Sigmoid colon (tissue), 7 donors: Measurements from ENCODE around the gene TRAPPC5. TPM values are rescaled to one million over a fixed set of nuclear protein-coding genes. Genes with fewer than 3 reads are reported as not detected.

Source experiments
- DNase-seq: peaks from one replicate; pipeline ENCODE4 v3.0.0-alpha.2; 2019
- H3K27ac ChIP-seq, 4 donors: fragments of 200-600 bp; sonication (generic); one replicate each; pipeline ENCODE4 v1.5.1; 2016 to 2019; ENCODE audit warnings: mild to moderate bottlenecking in 1 of 4
- H3K27me3 ChIP-seq, 3 donors: fragments of 200-600 bp; sonication (generic); one replicate each; pipeline ENCODE4 v1.5.1; 2019; ENCODE audit warnings: mild to moderate bottlenecking in 1 of 3
- H3K36me3 ChIP-seq, 4 donors: fragments of 200-600 bp; sonication (generic); one replicate each; pipeline ENCODE4 v1.5.1; 2016 to 2019
- H3K4me1 ChIP-seq, 4 donors: fragments of 200-600 bp; sonication (generic); one replicate each; pipeline ENCODE4 v1.5.1; 2017 to 2019
- H3K4me3 ChIP-seq, 4 donors: fragments of 200-600 bp; sonication (generic); one replicate each; pipeline ENCODE4 v1.5.1; 2017 to 2019; ENCODE audit warnings: mild to moderate bottlenecking in 2 of 4, moderate library complexity in 1 of 4
- H3K9me3 ChIP-seq, 4 donors: fragments of 200-600 bp in 3 of 4; sonication (generic) in 3 of 4; one replicate each; pipeline versions ENCODE4 v1.5.1 to v1.6.1; 2013 to 2019
- EP300 ChIP-seq, 4 donors: sonication (generic); formaldehyde crosslinking; IDR thresholded peaks; one replicate each; pipeline ENCODE4 v1.6.1; 2017; ENCODE audit warnings: antibody characterized with exemption in 4 of 4
- POLR2A ChIP-seq, 2 donors: fragments of 450-650 bp; IDR thresholded peaks; one replicate each; pipeline ENCODE4 v1.6.1; 2016; ENCODE audit warnings: antibody characterized with exemption in 2 of 2, mild to moderate bottlenecking in 2 of 2, moderate library complexity in 2 of 2
- POLR2AphosphoS5 ChIP-seq, 4 donors: sonication (generic); formaldehyde crosslinking; IDR thresholded peaks; one replicate each; pipeline ENCODE4 v1.6.1; 2017; ENCODE audit warnings: antibody characterized with exemption in 4 of 4
- WGBS, 2 donors: extraction: QIAGEN DNeasy Blood & Tissue Kit; methylation state at CpG; one replicate each; pipeline ENCODE4 v1.1.7; 2013; 5-methylcytosine and 5-hydroxymethylcytosine counted together
- intact Hi-C: fragments of 100-400 bp; cut with DNase I; formaldehyde crosslinking; loops from one replicate; pipeline ENCODE4 v1.15.1; 2023
- polyA plus RNA-seq, 3 donors: library from polyadenylated mRNA; stranded (reverse); fragments of 200-250 nt; gene quantifications; one replicate each; pipeline ENCODE4 v1.2.3, GENCODE V29; 2013
- total RNA-seq, 4 donors: library from RNA; depleted of rRNA; stranded (reverse); fragments of >200 nt; gene quantifications; one replicate each; pipeline ENCODE4 v1.1.0, GENCODE V29; 2016
- TF ChIP-seq, protein P1 (sequence below), 4 experiments: fragments of 450-650 bp in 3 of 4; fragments of 200-600 bp in 1 of 4; IDR thresholded peaks; one replicate each; pipeline ENCODE4 v1.5.1; 2016 to 2019; ENCODE audit warnings: antibody characterized with exemption in 4 of 4, mild to moderate bottlenecking in 3 of 4, moderate library complexity in 2 of 4
- donor health status: healthy with polysubstance abuse.
- donor health status: Bipolar disorder and iron deficiency.
- donor health status: healthy.

TRAPPC5 gene
- total and polyA plus RNA-seq, 7 donors: 32.8 to 89.6 (median 55.3) TPM

DNA sequence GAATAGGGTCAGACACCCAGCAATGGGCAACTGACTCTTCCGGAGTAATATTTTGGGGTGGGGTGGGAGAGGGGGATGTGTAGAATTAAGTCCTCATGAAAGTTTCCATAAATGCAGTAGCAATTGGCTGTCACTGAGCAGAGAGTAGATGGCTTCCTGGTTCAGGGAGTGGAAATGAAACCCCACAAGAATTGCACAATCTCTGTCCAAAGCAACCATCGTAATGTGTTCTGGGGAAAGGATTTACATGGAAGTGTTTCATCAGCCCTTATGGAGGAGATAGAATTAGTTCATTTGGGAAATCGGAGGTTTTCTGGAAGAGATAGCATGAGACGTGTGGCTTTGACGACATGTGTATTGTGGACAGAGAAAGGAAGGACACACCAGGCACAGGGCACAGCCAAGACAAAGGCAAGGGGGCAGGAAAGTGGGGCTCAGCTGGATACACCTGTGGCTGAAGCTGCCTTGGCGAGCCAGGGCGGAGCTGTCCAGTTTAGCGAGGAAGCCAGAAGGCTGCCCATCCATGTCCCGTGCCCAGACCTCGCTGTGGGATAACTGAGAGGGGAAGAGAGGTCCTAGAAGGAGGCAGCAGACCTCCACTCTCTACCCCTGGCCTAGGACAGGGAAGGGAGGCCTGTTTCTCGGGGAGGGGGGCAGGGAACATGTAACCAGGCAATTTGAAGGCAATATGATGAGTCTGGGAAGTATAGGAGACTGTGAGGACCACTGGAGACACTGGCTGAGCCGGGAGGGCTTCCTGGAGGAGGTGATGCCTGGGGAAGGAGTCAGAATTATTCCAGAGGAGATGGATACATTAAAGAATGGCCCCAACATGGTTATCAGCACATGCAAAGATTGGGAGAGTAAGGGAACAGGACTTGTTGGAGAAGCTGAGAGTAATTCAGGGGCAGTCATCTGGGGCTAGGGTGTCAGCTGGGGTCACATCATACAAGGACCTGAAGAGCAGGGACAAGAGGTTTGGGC is 53.9 kb downstream of the TRAPPC5 start:
- WGBS, 2 donors: 45 to 64% methylated on average over 12 of the region's 12 CpGs
- no peak overlapping the region for H3K4me3 ChIP-seq
- H3K27me3 ChIP-seq: peaks cover 8 to 33% (median 30%) of the 10 kb centered on the region in 3 donors
- no peaks in the 10 kb centered on the region for H3K9me3 ChIP-seq
- DNase-seq: peak; percentile 30
- intact Hi-C loops: no loop called here
- no peaks in the 10 kb centered on the region for H3K36me3 ChIP-seq
- TF ChIP-seq, protein P1, sequence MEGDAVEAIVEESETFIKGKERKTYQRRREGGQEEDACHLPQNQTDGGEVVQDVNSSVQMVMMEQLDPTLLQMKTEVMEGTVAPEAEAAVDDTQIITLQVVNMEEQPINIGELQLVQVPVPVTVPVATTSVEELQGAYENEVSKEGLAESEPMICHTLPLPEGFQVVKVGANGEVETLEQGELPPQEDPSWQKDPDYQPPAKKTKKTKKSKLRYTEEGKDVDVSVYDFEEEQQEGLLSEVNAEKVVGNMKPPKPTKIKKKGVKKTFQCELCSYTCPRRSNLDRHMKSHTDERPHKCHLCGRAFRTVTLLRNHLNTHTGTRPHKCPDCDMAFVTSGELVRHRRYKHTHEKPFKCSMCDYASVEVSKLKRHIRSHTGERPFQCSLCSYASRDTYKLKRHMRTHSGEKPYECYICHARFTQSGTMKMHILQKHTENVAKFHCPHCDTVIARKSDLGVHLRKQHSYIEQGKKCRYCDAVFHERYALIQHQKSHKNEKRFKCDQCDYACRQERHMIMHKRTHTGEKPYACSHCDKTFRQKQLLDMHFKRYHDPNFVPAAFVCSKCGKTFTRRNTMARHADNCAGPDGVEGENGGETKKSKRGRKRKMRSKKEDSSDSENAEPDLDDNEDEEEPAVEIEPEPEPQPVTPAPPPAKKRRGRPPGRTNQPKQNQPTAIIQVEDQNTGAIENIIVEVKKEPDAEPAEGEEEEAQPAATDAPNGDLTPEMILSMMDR (IDR thresholded peaks at IDR 0.05): no peak
- TF ChIP-seq POLR2A (IDR thresholded peaks at IDR 0.05): no peak
- no peak for TF ChIP-seq POLR2AphosphoS5 (IDR thresholded peaks at IDR 0.05)
- no peak for TF ChIP-seq EP300 (IDR thresholded peaks at IDR 0.05)
- no peak overlapping the region for H3K27ac ChIP-seq
- H3K4me1 ChIP-seq: peaks cover 0 to 5% (median 2%) of the 10 kb centered on the region in 4 donors

DNA sequence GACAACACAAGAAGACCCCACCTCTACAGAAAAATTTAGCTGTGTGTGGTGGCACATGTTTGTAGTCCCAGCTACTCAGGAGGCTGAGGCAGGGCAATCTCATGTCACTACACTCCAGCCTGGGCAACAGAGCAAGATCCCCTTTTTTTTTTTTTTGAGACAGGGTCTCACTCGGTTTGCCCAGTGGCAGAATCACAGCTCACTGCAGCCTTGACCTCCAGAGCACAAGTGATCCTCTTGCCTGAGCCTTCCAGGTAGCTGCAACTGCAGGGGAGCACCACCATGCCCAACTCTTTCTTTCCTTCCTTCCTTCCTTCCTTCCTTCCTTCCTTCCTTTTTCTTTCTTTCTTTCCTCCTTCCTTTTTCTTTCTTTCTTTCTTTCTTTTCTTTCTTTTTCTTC is 55.5 kb downstream of the TRAPPC5 start:
- 56 to 69% methylated on average over 1 of the region's 1 CpG for WGBS, 2 donors
- intact Hi-C loops: no loop called here
- H3K27me3 ChIP-seq: peaks cover 0 to 17% (median 13%) of the 10 kb centered on the region in 3 donors

DNA sequence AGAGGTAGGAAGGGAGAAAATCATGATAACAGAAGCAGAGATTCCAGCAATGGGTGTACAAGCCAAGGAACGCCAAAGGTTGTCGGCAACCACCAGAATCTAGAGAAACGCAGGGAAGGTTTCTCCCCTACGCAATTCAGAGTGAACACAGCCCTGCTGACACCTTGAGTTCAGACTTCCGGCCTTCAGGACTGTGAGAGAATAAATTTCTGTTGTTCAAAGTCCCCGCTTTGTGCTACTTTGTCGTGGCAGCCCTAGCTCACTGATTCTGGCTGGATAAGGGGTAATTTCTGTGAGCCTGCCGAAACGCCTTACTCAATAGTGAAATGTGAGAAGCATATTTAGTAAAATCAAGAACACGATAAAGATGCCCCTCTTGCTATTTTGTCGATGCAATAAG is 56.6 kb downstream of the TRAPPC5 start:
- H3K4me1 ChIP-seq: no peaks in the 10 kb centered on the region
- no peaks in the 10 kb centered on the region for H3K9me3 ChIP-seq
- intact Hi-C loops: no loop called here
- TF ChIP-seq POLR2A (IDR thresholded peaks at IDR 0.05) (no peak), POLR2AphosphoS5 (IDR thresholded peaks at IDR 0.05) (no peak), EP300 (IDR thresholded peaks at IDR 0.05) (no peak)
- TF ChIP-seq, protein P1 (IDR thresholded peaks at IDR 0.05): no peak
- no peak overlapping the region for H3K27ac ChIP-seq
- DNase-seq: peak; percentile 19
- H3K36me3 ChIP-seq: no peaks in the 10 kb centered on the region
- no peak overlapping the region for H3K4me3 ChIP-seq
- H3K27me3 ChIP-seq: peaks cover 0 to 6% (median 2%) of the 10 kb centered on the region in 3 donors
- 78 to 87% methylated on average over 11 of the region's 11 CpGs for WGBS, 2 donors

More for the DNA sequence above, 55.5 kb downstream of the TRAPPC5 start:
- peak; percentile 39 for DNase-seq
- Histone ChIP-seq H3K36me3 (no peaks in the 10 kb centered on the region), H3K9me3 (no peaks in the 10 kb centered on the region), H3K4me3 (no peak overlapping the region), H3K27ac (no peak overlapping the region), H3K4me1 (no peaks in the 10 kb centered on the region)
- TF ChIP-seq, protein P1 (IDR thresholded peaks at IDR 0.05): no peak
- no peak for TF ChIP-seq EP300 (IDR thresholded peaks at IDR 0.05)
- TF ChIP-seq POLR2A (IDR thresholded peaks at IDR 0.05): no peak
- no peak for TF ChIP-seq POLR2AphosphoS5 (IDR thresholded peaks at IDR 0.05)

Other genes with a start within 250 kb of the TRAPPC5 start
- gene PEX11G, start 191.8 kb upstream of the TRAPPC5 start, total RNA-seq: 1 to 10 TPM in 3 of 4 donors, not detected in 1; 2.3 to 4.8 (median 3.6) TPM
- 10 to 100 TPM in 1 of 3 donors, 1 to 10 TPM in 2; 5.4 to 12.3 (median 6.6) TPM for gene PEX11G, start 191.8 kb upstream of the TRAPPC5 start, polyA plus RNA-seq
- gene ZNF358, start 164.7 kb upstream of the TRAPPC5 start, total RNA-seq: 100 to 1,000 TPM in 1 of 4 donors, 10 to 100 TPM in 3; 64.5 to 120 (median 69.6) TPM
- gene ZNF358, start 164.7 kb upstream of the TRAPPC5 start, polyA plus RNA-seq: 10 to 100 TPM; 29.3 to 52.9 (median 31.9) TPM
- gene MCOLN1, start 158.2 kb upstream of the TRAPPC5 start, total RNA-seq: 10 to 100 TPM; 15.5 to 21.3 (median 17.1) TPM
- gene MCOLN1, start 158.2 kb upstream of the TRAPPC5 start, polyA plus RNA-seq: 10 to 100 TPM; 16.0 to 23.7 (median 16.8) TPM
- 10 to 100 TPM; 35.2 to 77.0 (median 44.1) TPM for gene PNPLA6, start 145.1 kb upstream of the TRAPPC5 start, total RNA-seq
- gene PNPLA6, start 145.1 kb upstream of the TRAPPC5 start, polyA plus RNA-seq: 10 to 100 TPM; 13.6 to 76.3 (median 15.0) TPM
- gene CAMSAP3, start 85.0 kb upstream of the TRAPPC5 start, total RNA-seq: under 1 TPM in 3 of 4 donors, not detected in 1; under 0.01 to 0.28 (median 0.27) TPM
- 10 to 100 TPM; 15.6 to 37.2 (median 26.8) TPM for gene CAMSAP3, start 85.0 kb upstream of the TRAPPC5 start, polyA plus RNA-seq
- gene XAB2, start 51.3 kb upstream of the TRAPPC5 start, total RNA-seq: 10 to 100 TPM; 29.5 to 38.3 (median 33.8) TPM
- 10 to 100 TPM in 2 of 3 donors, 1 to 10 TPM in 1; 9.7 to 29.9 (median 13.8) TPM for gene XAB2, start 51.3 kb upstream of the TRAPPC5 start, polyA plus RNA-seq
- 10 to 100 TPM; 10.8 to 37.1 (median 30.1) TPM for gene PET100, start 51.0 kb upstream of the TRAPPC5 start, total RNA-seq
- gene PET100, start 51.0 kb upstream of the TRAPPC5 start, polyA plus RNA-seq: 10 to 100 TPM; 63.3 to 70.9 (median 68.7) TPM
- gene PCP2, start 47.1 kb upstream of the TRAPPC5 start, total RNA-seq: not detected
- gene PCP2, start 47.1 kb upstream of the TRAPPC5 start, polyA plus RNA-seq: 1 to 10 TPM in 1 of 3 donors, not detected in 2; 1.0 TPM
- gene STXBP2, start 43.7 kb upstream of the TRAPPC5 start, total RNA-seq: 1 to 10 TPM; 5.9 to 9.3 (median 7.6) TPM
- gene STXBP2, start 43.7 kb upstream of the TRAPPC5 start, polyA plus RNA-seq: 100 to 1,000 TPM; 117 to 163 (median 132) TPM
- gene RETN, start 11.8 kb upstream of the TRAPPC5 start, total RNA-seq: not detected
- 10 to 100 TPM in 1 of 3 donors, 1 to 10 TPM in 2; 3.6 to 38.1 (median 8.6) TPM for gene RETN, start 11.8 kb upstream of the TRAPPC5 start, polyA plus RNA-seq
- gene MCEMP1, start 3.7 kb upstream of the TRAPPC5 start, total RNA-seq: under 1 TPM in 3 of 4 donors, not detected in 1; 0.36 to 0.49 (median 0.41) TPM
- 1 to 10 TPM in 2 of 3 donors, under 1 TPM in 1; 0.51 to 2.8 (median 1.8) TPM for gene MCEMP1, start 3.7 kb upstream of the TRAPPC5 start, polyA plus RNA-seq
- gene FCER2, start 21.3 kb downstream of the TRAPPC5 start, total RNA-seq: 1 to 10 TPM in 1 of 4 donors, under 1 TPM in 3; 0.27 to 2.5 (median 0.61) TPM
- gene FCER2, start 21.3 kb downstream of the TRAPPC5 start, polyA plus RNA-seq: 10 to 100 TPM in 1 of 3 donors, under 1 TPM in 1, not detected in 1; 0.46 to 14.7 TPM
- 1 to 10 TPM; 1.4 to 3.6 (median 3.1) TPM for gene CLEC4G, start 51.3 kb downstream of the TRAPPC5 start, total RNA-seq
- under 1 TPM in 2 of 3 donors, not detected in 1; 0.45 to 0.46 TPM for gene CLEC4G, start 51.3 kb downstream of the TRAPPC5 start, polyA plus RNA-seq
- 1 to 10 TPM; 1.4 to 6.4 (median 5.6) TPM for gene CD209, start 66.7 kb downstream of the TRAPPC5 start, total RNA-seq
- 10 to 100 TPM in 1 of 3 donors, 1 to 10 TPM in 2; 2.9 to 12.3 (median 3.6) TPM for gene CD209, start 66.7 kb downstream of the TRAPPC5 start, polyA plus RNA-seq
- 1 to 10 TPM in 1 of 4 donors, not detected in 3; 1.4 TPM for gene CLEC4M, start 82.4 kb downstream of the TRAPPC5 start, total RNA-seq
- under 1 TPM in 2 of 3 donors, not detected in 1; under 0.01 to 0.82 TPM for gene CLEC4M, start 82.4 kb downstream of the TRAPPC5 start, polyA plus RNA-seq
- 10 to 100 TPM in 3 of 4 donors, 1 to 10 TPM in 1; 8.4 to 18.6 (median 12.5) TPM for gene EVI5L, start 149.4 kb downstream of the TRAPPC5 start, total RNA-seq
- gene EVI5L, start 149.4 kb downstream of the TRAPPC5 start, polyA plus RNA-seq: 10 to 100 TPM in 1 of 3 donors, 1 to 10 TPM in 2; 5.3 to 11.4 (median 6.0) TPM
- gene PRR36, start 193.6 kb downstream of the TRAPPC5 start, total RNA-seq: not detected
- under 1 TPM in 2 of 3 donors, not detected in 1; under 0.01 to 0.23 TPM for gene PRR36, start 193.6 kb downstream of the TRAPPC5 start, polyA plus RNA-seq
- not detected for gene LRRC8E, start 207.7 kb downstream of the TRAPPC5 start, total RNA-seq
- gene LRRC8E, start 207.7 kb downstream of the TRAPPC5 start, polyA plus RNA-seq: 1 to 10 TPM in 2 of 3 donors, under 1 TPM in 1; 0.23 to 1.2 (median 1.2) TPM
- 10 to 100 TPM; 12.5 to 20.2 (median 17.4) TPM for gene MAP2K7, start 223.0 kb downstream of the TRAPPC5 start, total RNA-seq
- gene MAP2K7, start 223.0 kb downstream of the TRAPPC5 start, polyA plus RNA-seq: 10 to 100 TPM; 15.6 to 27.8 (median 15.7) TPM
- gene TGFBR3L, start 234.0 kb downstream of the TRAPPC5 start, total RNA-seq: 1 to 10 TPM in 1 of 4 donors, not detected in 3; 1.8 TPM
- gene TGFBR3L, start 234.0 kb downstream of the TRAPPC5 start, polyA plus RNA-seq: not detected
- gene SNAPC2, start 239.5 kb downstream of the TRAPPC5 start, total RNA-seq: 10 to 100 TPM; 20.3 to 31.2 (median 27.8) TPM
- 10 to 100 TPM; 11.6 to 19.5 (median 16.8) TPM for gene SNAPC2, start 239.5 kb downstream of the TRAPPC5 start, polyA plus RNA-seq
- 10 to 100 TPM; 25.3 to 92.2 (median 38.8) TPM for gene CTXN1, start 245.3 kb downstream of the TRAPPC5 start, total RNA-seq
- gene CTXN1, start 245.3 kb downstream of the TRAPPC5 start, polyA plus RNA-seq: 1 to 10 TPM in 1 of 3 donors, under 1 TPM in 2; 0.60 to 2.2 (median 0.92) TPM